ENCODE results near the gene IRAK3. TPM values are rescaled to one million over a fixed set of nuclear protein-coding genes. Genes with fewer than 3 reads are reported as not detected.

The IRAK3 gene
- 3.0 and 4.0 TPM in 2 replicates for total RNA-seq

- no peak for DNase-seq (ENCODE audit: low read depth)
Measured at GRCh38 chr12:66188584-66189485, at the start of gene IRAK3. IRAK3 (plus strand) TSS chr12:66189214; CDS start chr12:66189300, 86 bp downstream.

DNA sequence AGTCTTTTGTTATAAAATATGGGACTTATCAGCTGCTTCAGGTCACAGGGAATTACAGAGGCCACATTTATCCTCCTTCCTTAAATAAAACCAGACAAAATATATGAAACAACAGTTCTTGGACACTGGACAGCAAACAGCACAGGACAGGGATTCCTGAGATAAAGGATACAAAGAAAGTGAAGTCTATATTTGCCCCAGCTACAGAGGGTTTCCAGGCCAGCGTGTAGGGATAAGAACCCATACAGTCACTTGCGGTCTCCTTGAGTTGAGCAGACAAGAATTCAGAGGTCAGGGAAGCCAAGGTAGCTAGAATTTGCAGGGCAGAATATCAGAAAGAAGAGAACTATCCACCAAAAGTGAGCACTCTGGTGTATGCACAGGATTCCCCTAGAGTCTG, 49.7 kb upstream of the IRAK3 start:
- no peak for DNase-seq (ENCODE audit: low read depth)

DNA sequence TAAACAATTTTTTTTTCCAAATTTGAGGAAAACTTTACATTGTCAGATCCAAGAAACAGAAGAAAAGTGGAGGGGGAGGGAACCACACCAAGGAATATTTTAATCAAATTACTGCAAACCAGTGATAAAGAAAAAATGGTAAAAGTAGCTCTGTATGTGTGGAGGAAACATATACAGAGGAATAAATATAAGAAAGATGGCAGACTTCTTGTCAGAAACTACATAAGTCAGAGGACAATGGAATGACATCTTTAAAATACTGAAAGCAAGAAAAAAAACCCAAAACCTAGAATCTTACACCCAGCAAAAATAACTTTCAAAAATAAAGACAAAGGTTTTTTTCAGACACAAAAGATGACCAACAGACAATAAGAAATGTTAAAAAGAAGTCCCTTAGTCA, 48.3 kb upstream of the IRAK3 start:
- peak; percentile 32 for DNase-seq (ENCODE audit: low read depth)

- no peak for DNase-seq (ENCODE audit: low read depth)
Measured at GRCh38 chr12:66141299-66141698, 47.7 kb upstream of the IRAK3 start.

DNA sequence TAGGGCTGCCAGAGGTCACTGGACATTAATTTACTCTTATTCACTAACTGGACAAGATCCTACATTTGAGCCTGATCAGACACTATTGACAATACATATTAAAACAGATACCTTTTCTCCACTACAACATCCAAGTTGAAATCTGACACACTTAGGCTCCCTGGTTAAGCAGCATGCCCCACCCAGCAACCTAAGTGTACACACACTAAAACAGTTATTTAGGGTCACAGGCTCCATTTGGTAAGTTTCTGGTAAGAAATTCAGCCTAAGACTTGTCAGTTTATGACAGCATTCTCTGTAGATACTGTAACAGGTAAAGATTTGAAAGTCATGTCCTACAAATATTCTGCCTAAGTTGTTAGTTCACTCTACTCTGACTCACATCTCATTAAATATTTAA, 46.2 kb upstream of the IRAK3 start:
- DNase-seq (ENCODE audit: low read depth) = no peak

- DNase-seq (ENCODE audit: low read depth) = no peak
Measured at GRCh38 chr12:66143868-66144267, 45.1 kb upstream of the IRAK3 start.

- DNase-seq (ENCODE audit: low read depth) = peak; percentile 86
Measured at GRCh38 chr12:66144791-66145754, 43.9 kb upstream of the IRAK3 start.

DNA sequence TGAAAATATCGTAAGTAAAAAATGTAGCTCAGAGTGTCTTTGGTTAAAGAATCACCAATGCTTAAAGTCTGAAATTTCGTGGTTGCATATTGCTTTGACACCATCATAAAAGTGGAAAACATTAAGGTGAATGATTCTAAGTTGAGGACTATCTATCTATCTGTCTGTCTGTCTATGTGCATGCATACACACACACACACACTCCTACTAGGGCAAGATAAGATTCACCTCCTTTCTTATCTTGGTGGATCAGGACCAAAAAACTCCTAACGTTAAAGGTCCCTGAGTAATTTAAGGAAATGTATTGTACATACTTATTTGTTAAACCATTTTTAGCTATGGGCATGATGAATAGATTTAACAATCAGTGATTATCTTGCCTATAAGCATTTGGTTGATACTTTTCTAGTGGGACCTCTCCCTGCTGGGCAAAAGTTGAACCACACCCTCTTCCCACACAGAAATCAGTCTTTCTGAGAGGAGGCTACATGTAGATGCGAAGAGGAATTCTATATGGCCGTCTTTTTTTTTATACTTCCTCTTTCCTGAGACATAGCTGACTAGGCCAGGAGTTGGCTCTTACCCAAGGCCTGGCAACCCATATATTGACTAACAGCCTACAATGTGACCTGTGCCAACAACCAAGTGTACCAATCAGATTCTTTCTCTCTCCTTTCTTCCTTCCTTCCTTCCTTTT, 39.2 kb upstream of the IRAK3 start:
- DNase-seq (ENCODE audit: low read depth) = no peak

DNA sequence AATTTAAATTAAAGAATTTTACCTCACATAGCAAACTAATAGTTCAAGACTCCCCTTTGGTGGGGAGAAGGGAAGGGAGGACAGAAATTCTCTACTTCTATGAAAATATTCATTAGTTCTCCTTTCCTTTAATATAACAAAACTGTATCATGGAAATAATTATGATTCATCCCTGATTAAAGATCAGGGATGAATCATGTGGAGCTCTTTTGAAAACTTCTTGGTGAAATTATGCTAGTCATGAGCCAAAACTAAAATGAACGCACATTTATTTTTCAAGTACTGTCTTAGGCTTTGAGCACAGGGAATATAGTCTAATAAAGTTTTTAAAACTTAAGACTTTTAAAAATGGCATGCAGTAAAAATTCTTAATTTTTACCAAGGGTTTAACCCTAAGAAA, 36.3 kb upstream of the IRAK3 start:
- DNase-seq (ENCODE audit: low read depth) = no peak

- no peak for DNase-seq (ENCODE audit: low read depth)
Measured at GRCh38 chr12:66154776-66155175, 34.2 kb upstream of the IRAK3 start.

- DNase-seq (ENCODE audit: low read depth) = no peak
Measured at GRCh38 chr12:66156654-66157053, 32.4 kb upstream of the IRAK3 start.

- no peak for DNase-seq (ENCODE audit: low read depth)
Measured at GRCh38 chr12:66159123-66159522, 29.9 kb upstream of the IRAK3 start.

GRCh38 chr12:66160704-66161103, 28.3 kb upstream of the IRAK3 start:
- no peak for DNase-seq (ENCODE audit: low read depth)

DNA sequence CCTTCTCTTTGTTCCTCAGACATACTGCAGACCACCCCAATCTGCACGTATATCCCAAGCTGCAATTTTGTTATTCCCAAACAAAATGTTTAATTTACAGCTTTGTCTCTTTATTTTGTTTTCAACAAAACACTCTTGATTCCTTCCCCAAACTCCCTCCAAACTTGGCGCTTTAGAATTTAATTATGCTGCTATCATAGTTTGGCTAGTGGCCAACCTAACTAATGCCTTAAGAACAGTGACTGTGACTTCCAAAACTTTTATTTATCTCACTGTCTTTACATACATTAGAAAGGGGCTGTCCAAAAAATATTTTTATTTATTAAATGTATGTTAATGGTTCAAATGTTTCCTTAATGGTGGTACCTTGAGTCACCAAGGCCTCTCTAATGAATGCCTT, 26.3 kb upstream of the IRAK3 start:
- DNase-seq (ENCODE audit: low read depth) = no peak

GRCh38 chr12:66163289-66163688, 25.7 kb upstream of the IRAK3 start:
- no peak for DNase-seq (ENCODE audit: low read depth)

DNA sequence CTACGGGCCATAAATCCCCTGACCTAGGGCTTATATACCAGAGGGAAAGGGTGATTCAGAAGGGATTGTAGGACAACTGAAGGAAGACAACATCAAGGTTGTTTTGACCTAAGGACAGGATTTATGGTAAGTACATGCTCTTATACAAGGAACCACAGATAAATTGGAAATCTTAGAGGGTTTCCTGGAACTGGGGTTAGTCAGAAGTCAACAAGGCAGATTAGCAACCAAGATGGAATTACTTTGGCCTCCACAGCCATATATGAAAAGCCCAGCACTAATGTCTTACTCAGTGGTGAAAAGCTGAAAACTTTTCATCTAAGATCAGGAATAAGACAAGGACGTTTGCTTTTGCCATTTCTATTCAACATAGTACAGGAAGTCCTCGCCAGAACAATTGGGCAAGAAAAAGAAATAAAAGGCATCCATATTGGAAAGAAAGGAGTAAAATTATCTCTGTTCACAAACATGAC, 24.6 kb upstream of the IRAK3 start:
- no peak for DNase-seq (ENCODE audit: low read depth)

GRCh38 chr12:66165141-66165540, 23.9 kb upstream of the IRAK3 start:
- no peak for DNase-seq (ENCODE audit: low read depth)

GRCh38 chr12:66166561-66166960, 22.5 kb upstream of the IRAK3 start:
- no peak for DNase-seq (ENCODE audit: low read depth)

- no peak for DNase-seq (ENCODE audit: low read depth)
Measured at GRCh38 chr12:66168410-66168809, 20.6 kb upstream of the IRAK3 start.

- DNase-seq (ENCODE audit: low read depth) = peak; percentile 91
Measured at GRCh38 chr12:66169221-66170170, 19.5 kb upstream of the IRAK3 start, which contains the start of gene TMBIM4. TMBIM4 (minus strand) TSS chr12:66169996; CDS start chr12:66169951, 45 bp downstream.

DNA sequence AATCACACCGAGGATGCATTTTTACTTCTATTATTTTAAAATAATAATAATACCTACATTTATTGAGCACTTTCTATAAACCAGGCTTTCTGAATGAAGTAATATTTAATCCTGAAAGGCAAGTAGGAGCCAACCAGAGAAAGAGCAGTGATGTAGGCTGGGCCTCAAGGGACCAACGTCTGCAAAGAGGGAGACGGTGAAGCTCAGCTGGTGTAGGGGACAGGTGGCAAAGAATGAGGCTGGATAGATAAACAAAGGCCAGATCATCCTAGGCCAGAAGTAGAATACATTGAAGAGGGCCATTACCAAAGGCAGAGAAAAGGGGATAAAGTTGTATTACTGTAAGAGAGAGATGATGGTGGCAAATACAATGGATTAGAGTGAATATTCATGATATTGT, 18.4 kb upstream of the IRAK3 start:
- DNase-seq (ENCODE audit: low read depth) = no peak
